Activated naive CD8-positive, alpha-beta T cell treated with anti-CD3 and anti-CD28 coated beads, Interleukin-2, amount 50 U/mL, for 24 hours (primary cell): ENCODE data around the gene ADAMTS19.

Experiments used
- ATAC-seq: fragments of 150-1000 bp; cut with Tn5 transposase; one replicate; pipeline ENCODE4 v1.10.0; 2021
- DNase-seq: peaks from one replicate; pipeline ENCODE4 v3.0.0; 2021
- H3K27ac Mint-ChIP-seq: one replicate; pipeline ENCODE4 v1.8.0; 2021; ENCODE audit warnings: mild to moderate bottlenecking, mixed read lengths
- H3K27me3 Mint-ChIP-seq: one replicate; pipeline ENCODE4 v1.8.0; 2021; ENCODE audit warnings: mixed read lengths
- H3K36me3 Mint-ChIP-seq: one replicate; pipeline ENCODE4 v1.8.0; 2021; ENCODE audit warnings: low read depth, mixed read lengths
- H3K4me1 Mint-ChIP-seq: one replicate; pipeline ENCODE4 v1.8.0; 2021; ENCODE audit warnings: mixed read lengths
- H3K4me3 Mint-ChIP-seq: one replicate; pipeline ENCODE4 v1.8.0; 2021; ENCODE audit warnings: mild to moderate bottlenecking, moderate library complexity, mixed read lengths
- H3K9me3 Mint-ChIP-seq: one replicate; pipeline ENCODE4 v1.8.0; 2021; ENCODE audit warnings: mixed read lengths

ADAMTS19 gene

DNA sequence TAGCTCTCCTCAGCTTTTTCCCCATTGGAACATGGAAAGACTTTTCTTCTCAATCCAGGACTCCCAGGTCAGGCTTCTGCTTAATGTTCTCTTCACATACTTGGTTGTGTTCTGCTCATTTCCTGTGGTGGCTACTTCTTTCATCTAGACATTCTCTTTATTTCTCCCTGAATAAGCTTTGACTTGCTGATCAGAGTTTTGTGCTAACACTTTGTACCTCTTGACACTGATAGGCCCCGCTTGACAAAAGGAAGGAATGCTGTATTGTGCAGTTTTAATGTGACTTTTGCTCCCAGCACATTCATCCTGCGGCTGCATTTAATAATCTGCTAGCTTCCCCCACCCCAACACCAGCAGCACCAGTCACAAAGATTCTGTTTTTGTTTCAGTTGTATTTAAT, 196.9 kb downstream of the ADAMTS19 start:
- Mint-ChIP-seq H3K4me1 (no peaks in the 10 kb centered on the region), H3K36me3 (no peaks in the 10 kb centered on the region), H3K4me3 (no peak overlapping the region), H3K27me3 (no peaks in the 10 kb centered on the region), H3K27ac (no peak overlapping the region), H3K9me3 (no peaks in the 10 kb centered on the region)
- DNase-seq (no peak), ATAC-seq (no peak)

DNA sequence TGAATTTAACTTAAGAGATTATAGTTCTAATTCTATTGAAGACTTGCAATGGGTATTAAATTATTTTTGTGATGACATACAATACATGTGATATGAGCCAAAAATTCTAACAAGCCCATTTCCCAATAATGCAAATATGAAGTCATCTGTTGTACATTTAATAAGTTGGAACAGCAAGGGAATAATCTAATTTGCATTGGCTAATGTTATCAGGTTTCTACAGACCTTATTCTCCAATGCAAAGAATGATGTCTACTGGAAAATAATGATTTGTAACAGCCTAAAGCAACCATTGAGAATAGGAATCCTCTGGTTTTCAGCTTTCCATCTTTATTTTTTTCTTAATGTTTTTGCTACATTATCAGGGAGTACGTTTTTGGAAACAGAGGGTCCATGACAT, 198.7 kb downstream of the ADAMTS19 start:
- DNase-seq (no peak), ATAC-seq (no peak)
- Mint-ChIP-seq H3K4me1 (no peaks in the 10 kb centered on the region), H3K4me3 (no peak overlapping the region), H3K36me3 (no peaks in the 10 kb centered on the region), H3K9me3 (no peaks in the 10 kb centered on the region), H3K27me3 (no peaks in the 10 kb centered on the region), H3K27ac (no peak overlapping the region)

DNA sequence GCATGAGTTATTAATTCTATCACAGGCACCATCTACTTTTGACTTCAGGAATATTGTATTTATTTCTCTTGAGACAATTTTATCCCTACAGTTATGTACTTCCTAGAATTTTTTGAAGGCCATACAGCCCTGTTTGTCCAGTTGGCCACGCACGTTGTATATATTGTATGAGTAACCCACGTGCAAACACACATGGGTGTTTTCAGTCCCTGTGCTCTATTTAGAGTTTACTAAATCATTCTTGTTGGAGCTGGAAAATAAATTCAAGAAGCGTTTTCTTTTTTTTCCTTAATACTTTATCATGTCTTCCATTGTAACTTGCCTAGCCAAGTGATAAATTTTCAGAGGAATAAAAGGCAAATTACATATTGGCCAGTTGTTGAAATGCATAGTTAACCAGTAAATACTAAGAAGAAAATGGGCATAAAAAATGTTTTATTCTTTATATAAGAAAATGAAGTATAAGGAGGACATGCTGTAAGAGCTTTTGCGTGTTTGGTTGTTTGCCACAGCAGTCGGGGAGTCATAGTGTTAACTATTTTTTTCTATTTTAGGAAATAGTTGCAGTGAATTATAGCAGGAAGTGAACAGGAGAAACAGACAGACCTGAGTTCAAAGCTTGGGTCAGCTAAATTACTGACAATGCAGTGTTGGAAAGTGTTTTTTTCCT, 201.4 kb downstream of the ADAMTS19 start:
- no peak overlapping the region for H3K27ac Mint-ChIP-seq
- ATAC-seq, result no peak
- no peaks in the 10 kb centered on the region for H3K4me1 Mint-ChIP-seq
- no peaks in the 10 kb centered on the region for H3K27me3 Mint-ChIP-seq
- no peak overlapping the region for H3K4me3 Mint-ChIP-seq
- DNase-seq, result no peak
- H3K9me3 Mint-ChIP-seq, result no peaks in the 10 kb centered on the region
- no peaks in the 10 kb centered on the region for H3K36me3 Mint-ChIP-seq

GRCh38 chr5:129664336-129664937, 204.3 kb downstream of the ADAMTS19 start:
- ATAC-seq, result no peak
- H3K36me3 Mint-ChIP-seq, result no peaks in the 10 kb centered on the region
- H3K4me1 Mint-ChIP-seq, result no peaks in the 10 kb centered on the region
- H3K27me3 Mint-ChIP-seq, result no peaks in the 10 kb centered on the region
- H3K9me3 Mint-ChIP-seq, result peaks cover 12% of the 10 kb centered on the region
- DNase-seq, result peak; percentile 50
- H3K27ac Mint-ChIP-seq, result no peak overlapping the region
- H3K4me3 Mint-ChIP-seq, result no peak overlapping the region

- peaks cover 26% of the 10 kb centered on the region for H3K9me3 Mint-ChIP-seq
- no peak overlapping the region for H3K27ac Mint-ChIP-seq
- H3K4me3 Mint-ChIP-seq, result no peak overlapping the region
- ATAC-seq (no peak), DNase-seq (no peak)
- H3K27me3 Mint-ChIP-seq, result no peaks in the 10 kb centered on the region
- H3K36me3 Mint-ChIP-seq, result no peaks in the 10 kb centered on the region
- no peaks in the 10 kb centered on the region for H3K4me1 Mint-ChIP-seq
Measured at GRCh38 chr5:129670957-129671500, 210.9 kb downstream of the ADAMTS19 start.

DNA sequence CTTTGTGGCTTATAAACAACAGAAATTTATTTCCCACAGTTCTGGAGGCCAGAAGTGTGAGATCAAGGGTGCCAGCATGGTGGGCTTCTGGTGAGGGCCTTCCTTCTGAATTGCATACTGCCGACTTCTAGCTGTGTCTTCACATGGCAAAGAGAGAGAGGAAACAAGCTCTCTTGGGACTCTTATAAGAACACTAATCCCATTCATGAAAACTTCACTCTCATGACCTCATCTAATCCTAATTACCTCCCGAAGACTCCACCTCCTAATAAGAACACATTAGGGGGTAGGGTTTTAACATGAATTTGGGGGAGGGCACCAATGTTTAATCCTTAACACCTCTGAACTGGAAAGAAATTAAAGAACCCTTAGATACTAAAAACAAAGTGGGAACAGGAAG, 211.9 kb downstream of the ADAMTS19 start:
- Mint-ChIP-seq H3K27ac (no peak overlapping the region), H3K9me3 (peaks cover 26% of the 10 kb centered on the region), H3K4me3 (no peak overlapping the region), H3K27me3 (no peaks in the 10 kb centered on the region), H3K4me1 (no peaks in the 10 kb centered on the region), H3K36me3 (no peaks in the 10 kb centered on the region)
- ATAC-seq, result no peak
- DNase-seq, result no peak

GRCh38 chr5:129679671-129680070, 219.6 kb downstream of the ADAMTS19 start:
- peaks cover 2% of the 10 kb centered on the region for H3K27me3 Mint-ChIP-seq
- ATAC-seq, result no peak
- H3K4me3 Mint-ChIP-seq, result no peak overlapping the region
- H3K4me1 Mint-ChIP-seq, result no peaks in the 10 kb centered on the region
- H3K36me3 Mint-ChIP-seq, result no peaks in the 10 kb centered on the region
- no peak for DNase-seq
- no peak overlapping the region for H3K27ac Mint-ChIP-seq
- no peaks in the 10 kb centered on the region for H3K9me3 Mint-ChIP-seq

GRCh38 chr5:129687941-129688340, 227.8 kb downstream of the ADAMTS19 start:
- DNase-seq (no peak), ATAC-seq (no peak)
- Mint-ChIP-seq H3K4me1 (no peaks in the 10 kb centered on the region), H3K4me3 (no peak overlapping the region), H3K27me3 (no peaks in the 10 kb centered on the region), H3K36me3 (no peaks in the 10 kb centered on the region), H3K27ac (no peak overlapping the region), H3K9me3 (no peaks in the 10 kb centered on the region)

DNA sequence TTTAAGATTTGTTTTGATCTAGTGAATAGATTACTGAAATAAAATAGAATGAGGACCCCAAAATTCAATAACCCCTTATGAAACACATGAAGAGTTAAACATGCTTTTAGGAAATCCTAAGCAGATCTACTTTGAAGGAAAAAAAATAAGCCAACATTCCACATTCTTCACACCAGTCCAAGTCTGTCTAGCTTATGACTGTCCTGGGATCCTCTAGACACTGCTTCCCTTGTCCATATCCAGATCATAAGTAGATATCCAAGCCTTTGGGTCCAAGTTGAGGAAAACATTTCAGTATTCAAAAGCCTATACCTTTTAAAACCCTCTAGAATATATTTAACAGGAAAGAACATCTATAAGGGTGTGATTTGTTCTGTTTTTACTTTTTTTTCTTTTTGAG, 228.9 kb downstream of the ADAMTS19 start:
- no peaks in the 10 kb centered on the region for H3K9me3 Mint-ChIP-seq
- no peak overlapping the region for H3K27ac Mint-ChIP-seq

GRCh38 chr5:129691220-129691619, 231.1 kb downstream of the ADAMTS19 start:
- Mint-ChIP-seq H3K4me3 (no peak overlapping the region), H3K9me3 (no peaks in the 10 kb centered on the region), H3K4me1 (no peaks in the 10 kb centered on the region), H3K36me3 (no peaks in the 10 kb centered on the region), H3K27ac (no peak overlapping the region), H3K27me3 (no peaks in the 10 kb centered on the region)
- ATAC-seq (no peak), DNase-seq (no peak)

More for the DNA sequence above, 228.9 kb downstream of the ADAMTS19 start:
- no peak for ATAC-seq
- DNase-seq, result no peak
- H3K4me3 Mint-ChIP-seq, result no peak overlapping the region
- no peaks in the 10 kb centered on the region for H3K36me3 Mint-ChIP-seq
- H3K27me3 Mint-ChIP-seq, result no peaks in the 10 kb centered on the region
- H3K4me1 Mint-ChIP-seq, result no peaks in the 10 kb centered on the region

- H3K27me3 Mint-ChIP-seq, result no peaks in the 10 kb centered on the region
- ATAC-seq, result no peak
- H3K4me3 Mint-ChIP-seq, result no peak overlapping the region
- no peaks in the 10 kb centered on the region for H3K4me1 Mint-ChIP-seq
- no peak for DNase-seq
- H3K27ac Mint-ChIP-seq, result no peak overlapping the region
- no peaks in the 10 kb centered on the region for H3K36me3 Mint-ChIP-seq
- H3K9me3 Mint-ChIP-seq, result no peaks in the 10 kb centered on the region
Measured at GRCh38 chr5:129696636-129697035, 236.5 kb downstream of the ADAMTS19 start.

DNA sequence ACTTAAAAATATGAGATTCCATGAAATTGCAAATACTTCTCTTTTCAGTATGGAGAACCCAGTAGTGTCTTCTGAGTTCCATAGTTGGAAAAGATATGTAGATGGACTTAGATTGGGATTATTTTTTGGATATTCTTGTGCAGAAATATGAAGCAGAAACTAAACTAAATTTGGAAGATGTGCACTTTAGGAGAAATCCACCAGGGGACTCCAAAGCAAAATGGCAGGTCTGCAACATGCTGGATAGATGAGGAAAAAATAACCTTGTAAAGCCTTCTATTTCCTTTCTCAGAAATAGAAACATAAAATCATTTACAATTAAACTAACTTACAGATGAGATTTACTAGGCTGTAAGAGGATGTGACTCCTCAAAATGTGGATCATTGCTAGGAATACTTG, 238.6 kb downstream of the ADAMTS19 start:
- no peaks in the 10 kb centered on the region for H3K27me3 Mint-ChIP-seq
- no peak for DNase-seq
- ATAC-seq, result no peak
- H3K4me1 Mint-ChIP-seq, result no peaks in the 10 kb centered on the region
- H3K36me3 Mint-ChIP-seq, result no peaks in the 10 kb centered on the region
- no peaks in the 10 kb centered on the region for H3K9me3 Mint-ChIP-seq
- H3K4me3 Mint-ChIP-seq, result no peak overlapping the region
- H3K27ac Mint-ChIP-seq, result no peak overlapping the region

GRCh38 chr5:129716235-129716634, 256.1 kb downstream of the ADAMTS19 start:
- no peak for DNase-seq
- Mint-ChIP-seq H3K4me1 (no peaks in the 10 kb centered on the region), H3K9me3 (no peaks in the 10 kb centered on the region), H3K27me3 (peaks cover 2% of the 10 kb centered on the region), H3K36me3 (no peaks in the 10 kb centered on the region), H3K4me3 (no peak overlapping the region), H3K27ac (no peak overlapping the region)
- no peak for ATAC-seq

DNA sequence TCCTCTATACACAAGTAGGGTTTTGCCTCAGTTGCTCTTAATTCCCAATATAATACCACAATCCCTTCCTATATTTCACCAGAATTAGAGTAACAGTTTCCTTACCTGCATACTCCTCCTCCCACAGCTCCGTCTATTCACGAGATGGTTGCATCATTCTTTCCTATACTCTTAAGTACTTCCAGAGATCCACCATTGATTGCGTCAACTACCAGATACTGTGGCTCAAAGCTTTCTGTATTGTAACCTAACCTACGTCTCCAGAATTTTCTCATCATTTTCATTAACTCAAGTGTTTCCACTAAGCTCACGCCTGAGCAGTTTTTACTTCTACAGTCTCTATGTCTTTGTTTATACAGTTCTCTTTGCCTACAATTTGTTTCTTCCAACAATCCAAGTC, 256.6 kb downstream of the ADAMTS19 start:
- H3K9me3 Mint-ChIP-seq, result no peaks in the 10 kb centered on the region
- peaks cover 2% of the 10 kb centered on the region for H3K27me3 Mint-ChIP-seq
- H3K36me3 Mint-ChIP-seq, result no peaks in the 10 kb centered on the region
- H3K4me1 Mint-ChIP-seq, result no peaks in the 10 kb centered on the region
- H3K4me3 Mint-ChIP-seq, result no peak overlapping the region
- ATAC-seq (no peak), DNase-seq (no peak)
- no peak overlapping the region for H3K27ac Mint-ChIP-seq

- no peaks in the 10 kb centered on the region for H3K4me1 Mint-ChIP-seq
- no peaks in the 10 kb centered on the region for H3K36me3 Mint-ChIP-seq
- H3K27me3 Mint-ChIP-seq, result peaks cover 2% of the 10 kb centered on the region
- DNase-seq (no peak), ATAC-seq (no peak)
- no peaks in the 10 kb centered on the region for H3K9me3 Mint-ChIP-seq
- H3K27ac Mint-ChIP-seq, result no peak overlapping the region
- no peak overlapping the region for H3K4me3 Mint-ChIP-seq
Measured at GRCh38 chr5:129717751-129718310, 257.7 kb downstream of the ADAMTS19 start.
